Hepatic stellate cell (primary cell): ENCODE measurements around the gene LOXL1.

Experiments
- DNase-seq: peaks from one replicate; pipeline ENCODE4 v3.0.0; 2011; ENCODE audit warnings: low spot score

LOXL1 gene

GRCh38 chr15:73940061-73940981, 14.1 kb downstream of the LOXL1 start:
- peak; percentile 67 for DNase-seq

- peak; percentile 98 for DNase-seq
Measured at GRCh38 chr15:73941044-73941443, 14.8 kb downstream of the LOXL1 start.

GRCh38 chr15:73941449-73941848, 15.2 kb downstream of the LOXL1 start:
- no peak for DNase-seq

- no peak for DNase-seq
Measured at GRCh38 chr15:73941871-73942635, 15.8 kb downstream of the LOXL1 start.

GRCh38 chr15:73942751-73943270, 16.5 kb downstream of the LOXL1 start:
- no peak for DNase-seq

- DNase-seq = no peak
Measured at GRCh38 chr15:73944161-73945129, 18.2 kb downstream of the LOXL1 start.

- DNase-seq = no peak
Measured at GRCh38 chr15:73945130-73945508, 18.9 kb downstream of the LOXL1 start.

- DNase-seq = no peak
Measured at GRCh38 chr15:73946046-73946721, 19.9 kb downstream of the LOXL1 start.

- DNase-seq = no peak
Measured at GRCh38 chr15:73946795-73947370, 20.6 kb downstream of the LOXL1 start.

GRCh38 chr15:73947651-73948050, 21.4 kb downstream of the LOXL1 start:
- no peak for DNase-seq

GRCh38 chr15:73948396-73948795, 22.1 kb downstream of the LOXL1 start:
- DNase-seq = no peak

GRCh38 chr15:73948982-73949381, 22.7 kb downstream of the LOXL1 start:
- no peak for DNase-seq

GRCh38 chr15:73949496-73949895, 23.2 kb downstream of the LOXL1 start:
- DNase-seq = no peak

- no peak for DNase-seq
Measured at GRCh38 chr15:73950479-73950830, 24.2 kb downstream of the LOXL1 start.

GRCh38 chr15:73950831-73951561, 24.7 kb downstream of the LOXL1 start:
- peak; percentile 97 for DNase-seq

GRCh38 chr15:73951601-73952000, 25.3 kb downstream of the LOXL1 start:
- no peak for DNase-seq

GRCh38 chr15:73952171-73952912, 26.1 kb downstream of the LOXL1 start:
- no peak for DNase-seq

- no peak for DNase-seq
Measured at GRCh38 chr15:73952913-73953750, 26.9 kb downstream of the LOXL1 start.
